DND-41 (cell line): ENCODE results near the gene FBXL3.
A peak's percentile ranks its signal among the peaks of the same experiment; 100 is the strongest.

Experiments used
- ATAC-seq: fragments of 200-7000 bp; cut with Tn5 transposase; 3 replicates; pipeline ENCODE4 v1.9.1; 2021; ENCODE audit warnings: low read depth; ENCODE audit not compliant: insufficient read depth
- DNase-seq: peaks from one replicate; pipeline ENCODE4 v3.0.0-alpha.2; 2020
- H2AFZ ChIP-seq: 2 replicates; pipeline ENCODE4 v1.6.0; 2012; ENCODE audit warnings: low read depth, low read length
- H3K27ac ChIP-seq: 2 replicates; pipeline ENCODE4 v1.5.1; 2012; ENCODE audit warnings: low read length, inconsistent platforms
- H3K27me3 ChIP-seq: fragments of 200-600 bp; sonication (generic); 2 replicates; pipeline ENCODE4 v1.6.0; 2012; ENCODE audit warnings: low read length, mild to moderate bottlenecking, inconsistent platforms; ENCODE audit not compliant: insufficient read depth, poor library complexity
- H3K36me3 ChIP-seq: 2 replicates; pipeline ENCODE4 v1.5.1; 2012; ENCODE audit warnings: low read length, inconsistent platforms; ENCODE audit not compliant: insufficient read depth
- H3K4me1 ChIP-seq: 2 replicates; pipeline ENCODE4 v1.5.1; 2012; ENCODE audit warnings: mild to moderate bottlenecking, low read length; ENCODE audit not compliant: insufficient read depth
- H3K4me2 ChIP-seq: 2 replicates; pipeline ENCODE4 v1.6.0; 2012; ENCODE audit warnings: mild to moderate bottlenecking, moderate library complexity, low read length, inconsistent platforms; ENCODE audit not compliant: insufficient read depth
- H3K4me3 ChIP-seq, 2 experiments: fragments of 200-600 bp in 1 of 2; shearing (Covaris generic) in 1 of 2; 2 replicates each; pipeline ENCODE4 v1.5.1; 2012 to 2016; ENCODE audit warnings: inconsistent platforms in 2 of 2, low read length in 2 of 2, mild to moderate bottlenecking in 2 of 2, low read depth in 1 of 2, moderate library complexity in 1 of 2
- H3K79me2 ChIP-seq: 2 replicates; pipeline ENCODE4 v1.6.0; 2012; ENCODE audit warnings: low read length, inconsistent platforms; ENCODE audit not compliant: insufficient read depth
- H3K9ac ChIP-seq: 2 replicates; pipeline ENCODE4 v1.6.0; 2012; ENCODE audit warnings: low read depth, mild to moderate bottlenecking, inconsistent platforms, low read length, moderate library complexity
- H3K9me3 ChIP-seq: 2 replicates; pipeline ENCODE4 v1.5.1; 2012; ENCODE audit warnings: low read length, moderate library complexity, mild to moderate bottlenecking, inconsistent platforms; ENCODE audit not compliant: insufficient read depth, severe bottlenecking
- H4K20me1 ChIP-seq: 2 replicates; pipeline ENCODE4 v1.6.0; 2012; ENCODE audit warnings: low read length; ENCODE audit not compliant: insufficient read depth
- CTCF ChIP-seq: IDR thresholded peaks from 2 replicates; pipeline ENCODE4 v1.5.1; 2012; ENCODE audit warnings: borderline replicate concordance, low read length, moderate library complexity, mild to moderate bottlenecking; ENCODE audit not compliant: poor library complexity, severe bottlenecking; ENCODE audit errors: extremely low read depth
- EZH2 ChIP-seq: IDR thresholded peaks from 3 replicates; pipeline ENCODE4 v1.6.1; 2012; ENCODE audit warnings: borderline replicate concordance, low read depth, mild to moderate bottlenecking, moderate library complexity, low read length, inconsistent platforms; ENCODE audit not compliant: severe bottlenecking

FBXL3 gene

GRCh38 chr13:77028202-77028601 is 1.2 kb upstream of the FBXL3 start:
- no peaks in the 10 kb centered on the region for H3K27me3 ChIP-seq
- DNase-seq: no peak
- peaks cover 32% of the 10 kb centered on the region for H4K20me1 ChIP-seq
- no peak overlapping the region for H3K27ac ChIP-seq
- H3K4me3 ChIP-seq: peak overlapping the region in 1 of 2 experiments; percentile 95; a peak in 2 of 4 replicates
- peak overlapping the region; percentile 76; the same call in 1 of the 2 replicates for H2AFZ ChIP-seq
- no peak for ATAC-seq
- no peak for TF ChIP-seq EZH2
- no peak for TF ChIP-seq CTCF
- H3K79me2 ChIP-seq: peaks cover 36% of the 10 kb centered on the region
- peaks cover 42% of the 10 kb centered on the region for H3K4me1 ChIP-seq
- no peak overlapping the region for H3K9ac ChIP-seq
- peaks cover 10% of the 10 kb centered on the region for H3K36me3 ChIP-seq
- peak overlapping the region; percentile 95 for H3K4me2 ChIP-seq
- no peaks in the 10 kb centered on the region for H3K9me3 ChIP-seq

GRCh38 chr13:77026255-77026860 is 601 bp downstream of the FBXL3 start:
- no peak for TF ChIP-seq EZH2
- no peak for TF ChIP-seq CTCF
- H3K27me3 ChIP-seq: no peaks in the 10 kb centered on the region
- ATAC-seq (peak; percentile 73), DNase-seq (peak; percentile 85)
- H3K79me2 ChIP-seq: peaks cover 54% of the 10 kb centered on the region
- H2AFZ ChIP-seq: peak overlapping the region; percentile 95
- H3K9me3 ChIP-seq: no peaks in the 10 kb centered on the region
- peaks cover 47% of the 10 kb centered on the region for H4K20me1 ChIP-seq
- peaks cover 23% of the 10 kb centered on the region for H3K36me3 ChIP-seq
- peak overlapping the region; percentile 100 for H3K9ac ChIP-seq
- H3K4me2 ChIP-seq: peak overlapping the region; percentile 95
- H3K4me1 ChIP-seq: peaks cover 58% of the 10 kb centered on the region
- peak overlapping the region; percentile 95 for H3K27ac ChIP-seq
- peak overlapping the region; percentile 87 to 95; a peak in 3 of 4 replicates for H3K4me3 ChIP-seq

GRCh38 chr13:77022341-77022740 is 4.6 kb downstream of the FBXL3 start:
- H2AFZ ChIP-seq: no peak overlapping the region
- no peaks in the 10 kb centered on the region for H3K27me3 ChIP-seq
- no peak for DNase-seq
- peaks cover 47% of the 10 kb centered on the region for H3K4me1 ChIP-seq
- H3K27ac ChIP-seq: no peak overlapping the region
- H3K9me3 ChIP-seq: no peaks in the 10 kb centered on the region
- peaks cover 63% of the 10 kb centered on the region for H4K20me1 ChIP-seq
- peak overlapping the region; percentile 95; the same call in 1 of the 2 replicates for H3K4me2 ChIP-seq
- no peak overlapping the region for H3K9ac ChIP-seq
- H3K36me3 ChIP-seq: peaks cover 57% of the 10 kb centered on the region
- ATAC-seq: no peak
- TF ChIP-seq CTCF: no peak
- TF ChIP-seq EZH2: no peak
- H3K79me2 ChIP-seq: peaks cover 93% of the 10 kb centered on the region
- H3K4me3 ChIP-seq: no peak overlapping the region
